Measurements from ENCODE around the gene ACOT9.
A peak's percentile ranks its signal among the peaks of the same experiment; 100 is the strongest.

The ACOT9 gene

DNA sequence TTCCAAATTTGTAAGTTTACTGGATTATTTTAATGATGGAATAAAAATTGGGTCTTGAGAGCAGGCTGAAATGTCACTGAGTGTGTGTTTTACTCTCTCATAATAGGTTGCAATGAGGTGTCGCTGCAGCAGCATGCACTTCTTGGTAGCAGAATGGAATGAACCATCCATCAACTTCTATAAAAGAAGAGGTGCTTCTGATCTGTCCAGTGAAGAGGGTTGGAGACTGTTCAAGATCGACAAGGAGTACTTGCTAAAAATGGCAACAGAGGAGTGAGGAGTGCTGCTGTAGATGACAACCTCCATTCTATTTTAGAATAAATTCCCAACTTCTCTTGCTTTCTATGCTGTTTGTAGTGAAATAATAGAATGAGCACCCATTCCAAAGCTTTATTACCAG, 42.5 kb upstream of the ACOT9 start:
- TF ChIP-seq, protein P1, sequence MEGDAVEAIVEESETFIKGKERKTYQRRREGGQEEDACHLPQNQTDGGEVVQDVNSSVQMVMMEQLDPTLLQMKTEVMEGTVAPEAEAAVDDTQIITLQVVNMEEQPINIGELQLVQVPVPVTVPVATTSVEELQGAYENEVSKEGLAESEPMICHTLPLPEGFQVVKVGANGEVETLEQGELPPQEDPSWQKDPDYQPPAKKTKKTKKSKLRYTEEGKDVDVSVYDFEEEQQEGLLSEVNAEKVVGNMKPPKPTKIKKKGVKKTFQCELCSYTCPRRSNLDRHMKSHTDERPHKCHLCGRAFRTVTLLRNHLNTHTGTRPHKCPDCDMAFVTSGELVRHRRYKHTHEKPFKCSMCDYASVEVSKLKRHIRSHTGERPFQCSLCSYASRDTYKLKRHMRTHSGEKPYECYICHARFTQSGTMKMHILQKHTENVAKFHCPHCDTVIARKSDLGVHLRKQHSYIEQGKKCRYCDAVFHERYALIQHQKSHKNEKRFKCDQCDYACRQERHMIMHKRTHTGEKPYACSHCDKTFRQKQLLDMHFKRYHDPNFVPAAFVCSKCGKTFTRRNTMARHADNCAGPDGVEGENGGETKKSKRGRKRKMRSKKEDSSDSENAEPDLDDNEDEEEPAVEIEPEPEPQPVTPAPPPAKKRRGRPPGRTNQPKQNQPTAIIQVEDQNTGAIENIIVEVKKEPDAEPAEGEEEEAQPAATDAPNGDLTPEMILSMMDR (IDR thresholded peaks at IDR 0.05) = no peak

DNA sequence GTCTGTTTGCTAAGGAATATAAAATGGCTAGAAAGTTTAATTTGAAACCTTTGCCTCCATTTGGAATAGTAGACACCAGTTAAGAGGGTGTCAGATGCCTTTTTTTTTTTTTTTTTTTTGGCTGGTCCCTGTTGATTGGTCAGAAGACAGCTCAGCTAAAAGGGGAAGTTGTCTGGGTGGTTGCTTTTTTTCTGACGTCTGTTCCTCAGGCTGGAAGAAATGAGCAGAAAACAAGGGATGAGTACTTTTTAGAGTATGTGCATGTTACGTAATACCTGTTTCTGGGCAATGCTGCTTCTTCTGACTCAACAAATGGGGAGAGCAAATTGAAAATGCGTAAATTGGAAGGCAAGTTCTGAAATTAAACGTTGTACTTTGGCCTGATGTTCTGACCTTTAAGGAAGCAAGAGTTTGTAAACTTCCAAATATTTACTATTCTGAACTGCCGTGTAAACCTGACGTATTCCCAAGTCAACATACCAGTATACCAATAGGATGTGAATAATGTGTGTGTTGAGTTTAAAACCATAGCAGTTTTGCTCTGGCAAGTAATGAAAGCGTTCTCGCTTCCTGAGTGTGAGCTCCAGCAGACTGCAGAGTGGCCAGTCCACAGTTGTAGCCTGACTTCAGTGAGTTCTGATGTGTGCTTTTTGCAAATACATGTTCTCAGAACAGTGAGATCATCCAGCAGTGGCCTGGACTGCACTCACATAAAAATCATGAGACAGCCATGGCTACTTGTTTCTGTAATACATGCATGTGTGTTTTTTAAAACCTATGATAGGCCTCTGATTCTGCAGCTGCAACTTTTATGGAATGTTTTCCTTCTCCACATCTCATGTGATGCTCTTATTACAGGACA, 41.6 kb upstream of the ACOT9 start:
- TF ChIP-seq, protein P1 (IDR thresholded peaks at IDR 0.05) = no peak

DNA sequence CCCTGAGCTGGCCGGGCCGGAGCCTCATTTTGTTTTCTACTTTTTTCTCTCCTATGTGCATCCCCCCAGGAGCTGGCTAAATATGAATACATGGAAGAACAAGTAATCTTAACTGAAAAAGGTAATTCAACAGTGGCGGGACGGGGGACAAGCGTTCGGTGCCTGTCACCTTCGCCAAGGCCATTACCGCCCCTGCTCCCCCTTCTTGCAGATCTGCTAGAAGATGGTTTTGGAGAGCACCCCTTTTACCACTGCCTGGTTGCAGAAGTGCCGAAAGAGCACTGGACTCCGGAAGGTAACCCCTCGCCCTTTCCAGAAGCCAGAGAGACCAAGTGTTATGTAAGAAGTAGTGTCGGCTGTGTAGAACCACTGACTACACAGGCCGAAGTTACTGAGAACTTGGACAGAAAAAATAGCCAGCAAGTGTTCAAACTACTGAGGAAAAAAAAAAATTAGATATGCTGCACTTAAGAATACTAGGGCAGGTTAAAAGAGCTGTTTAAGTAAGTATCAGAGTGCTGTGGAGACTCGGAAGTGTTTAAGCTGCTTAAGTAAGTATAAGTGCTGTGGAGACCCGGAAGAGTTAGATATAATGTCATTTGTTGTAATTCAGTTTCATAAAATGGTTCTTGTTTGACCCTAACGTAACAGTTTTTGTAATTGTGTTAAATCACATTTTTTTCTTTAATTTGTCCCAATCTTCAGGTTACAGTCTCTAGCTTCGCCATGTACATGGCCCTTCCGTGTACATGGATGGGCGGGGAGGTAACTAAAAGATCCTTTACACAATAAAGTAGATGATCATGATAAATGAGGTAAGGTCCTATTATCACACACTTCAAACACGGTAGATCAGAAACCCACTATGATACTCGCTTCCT, 40.8 kb upstream of the ACOT9 start:
- TF ChIP-seq, protein P1 (IDR thresholded peaks at IDR 0.05) = no peak

DNA sequence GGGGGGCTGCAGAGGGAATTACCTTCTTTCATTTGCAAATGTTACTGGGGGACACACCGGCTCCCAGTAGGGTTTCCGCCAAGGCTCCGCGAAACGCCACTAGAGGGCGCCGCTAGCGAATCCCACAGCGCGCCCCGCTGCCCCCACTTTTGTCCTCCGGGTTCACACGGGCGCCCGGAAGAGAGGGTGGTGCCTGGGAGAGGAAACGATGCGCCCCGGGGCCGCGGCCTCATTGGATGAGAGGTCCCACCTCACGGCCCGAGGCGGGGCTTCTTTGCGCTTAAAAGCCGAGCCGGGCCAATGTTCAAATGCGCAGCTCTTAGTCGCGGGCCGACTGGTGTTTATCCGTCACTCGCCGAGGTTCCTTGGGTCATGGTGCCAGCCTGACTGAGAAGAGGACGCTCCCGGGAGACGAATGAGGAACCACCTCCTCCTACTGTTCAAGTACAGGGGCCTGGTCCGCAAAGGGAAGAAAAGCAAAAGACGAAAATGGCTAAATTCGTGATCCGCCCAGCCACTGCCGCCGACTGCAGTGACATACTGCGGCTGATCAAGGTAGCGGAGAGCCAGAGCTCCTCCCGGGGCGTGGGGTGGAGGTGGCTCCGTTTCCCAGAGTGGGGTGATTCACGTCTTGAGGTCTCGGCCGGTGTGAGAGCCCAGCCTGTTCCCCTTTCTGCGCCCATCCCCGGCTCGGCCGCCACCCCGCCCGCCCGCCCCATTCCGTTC, 40.0 kb upstream of the ACOT9 start, which contains the start of gene SAT1:
TSS of gene SAT1 (plus strand) at position 311 of the 726 bp plus-strand sequence. CDS start at position 490, 179 bp downstream.
- TF ChIP-seq, protein P1 (IDR thresholded peaks at IDR 0.05) = peak; percentile 68

DNA sequence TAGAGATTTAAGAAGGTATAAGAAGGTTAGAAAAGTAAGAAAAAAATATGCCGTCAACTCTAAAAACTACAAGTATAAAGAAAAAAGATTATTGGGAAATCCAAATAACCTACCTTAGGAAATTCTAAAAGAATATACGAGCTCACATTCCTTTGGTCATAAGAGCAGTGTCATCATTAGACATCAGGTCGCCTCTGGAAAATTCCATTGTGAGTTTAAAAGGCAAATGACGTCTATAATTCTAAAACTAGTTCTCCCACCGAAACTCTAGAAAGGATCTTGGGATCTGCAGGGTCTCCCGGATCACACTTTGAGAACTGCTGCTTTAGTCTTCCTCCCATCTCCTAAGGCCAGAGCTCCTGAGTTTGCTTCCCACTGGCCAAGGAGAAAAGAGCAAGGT, 39.4 kb upstream of the ACOT9 start:
- TF ChIP-seq, protein P1 (IDR thresholded peaks at IDR 0.05) = no peak

DNA sequence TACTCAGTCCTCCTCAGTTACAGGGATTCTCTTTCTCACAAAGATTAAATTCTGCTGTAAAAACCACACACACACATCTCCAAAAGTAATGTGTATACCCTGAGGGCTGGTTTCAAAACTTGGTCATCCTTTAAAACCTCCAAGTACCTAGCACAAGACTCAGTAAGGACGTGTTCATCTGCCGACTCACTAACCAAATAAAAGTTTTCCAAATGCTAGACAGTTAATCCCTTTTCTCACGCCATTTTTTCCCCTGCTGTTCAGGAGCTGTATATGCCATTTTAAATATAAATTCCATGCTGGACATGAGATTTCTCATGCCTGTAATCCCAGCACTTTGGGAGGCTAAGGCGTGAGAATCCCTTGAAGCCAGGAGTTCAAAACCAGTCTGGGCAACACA, 35.9 kb upstream of the ACOT9 start:
- TF ChIP-seq, protein P1 (IDR thresholded peaks at IDR 0.05) = no peak

DNA sequence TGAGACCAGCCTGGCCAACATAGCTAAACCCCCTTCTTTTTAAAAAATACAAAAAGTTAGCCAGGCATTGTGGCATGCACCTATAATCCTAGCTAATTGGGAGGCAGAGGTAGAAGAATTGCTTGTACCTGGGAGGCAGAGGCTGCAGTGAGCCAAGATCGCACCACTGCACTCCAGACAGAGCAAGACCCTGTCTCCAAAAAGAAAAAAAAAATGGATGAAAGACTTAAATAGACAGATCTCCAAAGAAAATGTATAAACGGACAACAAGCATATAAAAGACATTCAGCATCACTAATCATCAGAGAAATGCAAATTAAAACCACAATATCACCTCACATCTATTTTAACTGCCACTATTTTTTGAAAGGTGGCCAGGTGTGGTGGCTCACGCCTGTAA, 33.3 kb upstream of the ACOT9 start:
- TF ChIP-seq, protein P1 (IDR thresholded peaks at IDR 0.05) = no peak
